Dendritic cell treated with granulocyte-macrophage colony-stimulating factor and Interleukin-4, amounts not matched to agents 40 ng/mL and 50 ng/mL, for 4 days (primary cell): ENCODE measurements around the gene ZNF282.

Experiments
- H3K27ac Mint-ChIP-seq: one replicate; pipeline ENCODE4 v1.8.0; 2022; ENCODE audit warnings: mild to moderate bottlenecking, mixed read lengths
- H3K27me3 Mint-ChIP-seq: one replicate; pipeline ENCODE4 v1.8.0; 2022; ENCODE audit warnings: mild to moderate bottlenecking, mixed read lengths
- H3K36me3 Mint-ChIP-seq: one replicate; pipeline ENCODE4 v1.8.0; 2022; ENCODE audit warnings: low read depth, mixed read lengths
- H3K4me1 Mint-ChIP-seq: one replicate; pipeline ENCODE4 v1.8.0; 2022; ENCODE audit warnings: low read depth, mixed read lengths
- H3K4me3 Mint-ChIP-seq: one replicate; pipeline ENCODE4 v1.8.0; 2022; ENCODE audit warnings: mild to moderate bottlenecking, moderate library complexity, mixed read lengths
- H3K9me3 Mint-ChIP-seq: one replicate; pipeline ENCODE4 v1.8.0; 2022; ENCODE audit warnings: mixed read lengths
- intact Hi-C: fragments of 100-400 bp; cut with micrococcal nuclease; formaldehyde crosslinking; loops from one replicate; pipeline ENCODE4 v1.15.0; 2022

The ZNF282 gene

GRCh38 chr7:149175150-149175549, 20.2 kb upstream of the ZNF282 start:
- intact Hi-C loops, result no loop called here
- no peaks in the 10 kb centered on the region for H3K4me1 Mint-ChIP-seq

GRCh38 chr7:149179241-149179640, 16.1 kb upstream of the ZNF282 start:
- Mint-ChIP-seq H3K36me3 (peaks cover 67% of the 10 kb centered on the region), H3K9me3 (no peaks in the 10 kb centered on the region), H3K4me1 (no peaks in the 10 kb centered on the region), H3K27me3 (no peaks in the 10 kb centered on the region), H3K27ac (no peak overlapping the region), H3K4me3 (no peak overlapping the region)
- intact Hi-C loops, result no loop called here

More at GRCh38 chr7:149175150-149175549, 20.2 kb upstream of the ZNF282 start:
- H3K9me3 Mint-ChIP-seq, result no peaks in the 10 kb centered on the region
- no peaks in the 10 kb centered on the region for H3K27me3 Mint-ChIP-seq
- H3K36me3 Mint-ChIP-seq, result peaks cover 77% of the 10 kb centered on the region
- H3K4me3 Mint-ChIP-seq, result no peak overlapping the region
- H3K27ac Mint-ChIP-seq, result no peak overlapping the region

- no peak overlapping the region for H3K4me3 Mint-ChIP-seq
- intact Hi-C loops, result no loop called here
- H3K36me3 Mint-ChIP-seq, result peaks cover 51% of the 10 kb centered on the region
- H3K4me1 Mint-ChIP-seq, result no peaks in the 10 kb centered on the region
- no peak overlapping the region for H3K27ac Mint-ChIP-seq
- H3K27me3 Mint-ChIP-seq, result no peaks in the 10 kb centered on the region
- no peaks in the 10 kb centered on the region for H3K9me3 Mint-ChIP-seq
Observed at GRCh38 chr7:149180722-149181449, 14.5 kb upstream of the ZNF282 start.

- peaks cover 46% of the 10 kb centered on the region for H3K36me3 Mint-ChIP-seq
- H3K4me1 Mint-ChIP-seq, result no peaks in the 10 kb centered on the region
- H3K9me3 Mint-ChIP-seq, result no peaks in the 10 kb centered on the region
- intact Hi-C loops, result no loop called here
- no peak overlapping the region for H3K4me3 Mint-ChIP-seq
- H3K27ac Mint-ChIP-seq, result no peak overlapping the region
- H3K27me3 Mint-ChIP-seq, result no peaks in the 10 kb centered on the region
Observed at GRCh38 chr7:149181450-149181790, 13.9 kb upstream of the ZNF282 start.

GRCh38 chr7:149184274-149184673, 11.1 kb upstream of the ZNF282 start:
- Mint-ChIP-seq H3K27ac (no peak overlapping the region), H3K27me3 (peaks cover 9% of the 10 kb centered on the region), H3K9me3 (no peaks in the 10 kb centered on the region), H3K36me3 (peaks cover 17% of the 10 kb centered on the region), H3K4me3 (no peak overlapping the region), H3K4me1 (no peaks in the 10 kb centered on the region)
- intact Hi-C loops, result no loop called here

GRCh38 chr7:149188213-149188612, 7.1 kb upstream of the ZNF282 start:
- H3K27me3 Mint-ChIP-seq, result peaks cover 33% of the 10 kb centered on the region
- no peaks in the 10 kb centered on the region for H3K9me3 Mint-ChIP-seq
- no peak overlapping the region for H3K4me3 Mint-ChIP-seq
- intact Hi-C loops, result no loop called here
- H3K27ac Mint-ChIP-seq, result no peak overlapping the region
- H3K4me1 Mint-ChIP-seq, result no peaks in the 10 kb centered on the region
- no peaks in the 10 kb centered on the region for H3K36me3 Mint-ChIP-seq

- H3K27me3 Mint-ChIP-seq, result peaks cover 33% of the 10 kb centered on the region
- no peaks in the 10 kb centered on the region for H3K36me3 Mint-ChIP-seq
- no peaks in the 10 kb centered on the region for H3K9me3 Mint-ChIP-seq
- intact Hi-C loops, result no loop called here
- no peak overlapping the region for H3K4me3 Mint-ChIP-seq
- H3K27ac Mint-ChIP-seq, result no peak overlapping the region
- H3K4me1 Mint-ChIP-seq, result no peaks in the 10 kb centered on the region
Observed at GRCh38 chr7:149188637-149189259, 6.6 kb upstream of the ZNF282 start.

- intact Hi-C loops, result no loop called here
- Mint-ChIP-seq H3K36me3 (no peaks in the 10 kb centered on the region), H3K27me3 (peaks cover 33% of the 10 kb centered on the region), H3K4me1 (peaks cover 15% of the 10 kb centered on the region), H3K27ac (no peak overlapping the region), H3K9me3 (no peaks in the 10 kb centered on the region), H3K4me3 (no peak overlapping the region)
Observed at GRCh38 chr7:149191851-149192250, 3.5 kb upstream of the ZNF282 start.

- Mint-ChIP-seq H3K27me3 (peaks cover 20% of the 10 kb centered on the region), H3K27ac (peak overlapping the region; percentile 87), H3K4me3 (peak overlapping the region; percentile 87), H3K9me3 (no peaks in the 10 kb centered on the region), H3K4me1 (peaks cover 37% of the 10 kb centered on the region), H3K36me3 (peaks cover 22% of the 10 kb centered on the region)
- intact Hi-C loops, result no loop called here
Observed at GRCh38 chr7:149194799-149195179, 557 bp upstream of the ZNF282 start.

GRCh38 chr7:149196151-149196704, 882 bp downstream of the ZNF282 start:
- peak overlapping the region; percentile 83 for H3K4me3 Mint-ChIP-seq
- intact Hi-C loops, result no loop called here
- H3K36me3 Mint-ChIP-seq, result peaks cover 37% of the 10 kb centered on the region
- H3K9me3 Mint-ChIP-seq, result no peaks in the 10 kb centered on the region
- peak overlapping the region; percentile 87 for H3K27ac Mint-ChIP-seq
- H3K4me1 Mint-ChIP-seq, result peaks cover 37% of the 10 kb centered on the region
- H3K27me3 Mint-ChIP-seq, result peaks cover 8% of the 10 kb centered on the region

- Mint-ChIP-seq H3K4me3 (peak overlapping the region; percentile 83), H3K27ac (peak overlapping the region; percentile 87), H3K4me1 (peaks cover 37% of the 10 kb centered on the region), H3K27me3 (peaks cover 3% of the 10 kb centered on the region), H3K36me3 (peaks cover 42% of the 10 kb centered on the region), H3K9me3 (no peaks in the 10 kb centered on the region)
- intact Hi-C loops, result no loop called here
Observed at GRCh38 chr7:149196705-149197171, 1.4 kb downstream of the ZNF282 start.

- peaks cover 51% of the 10 kb centered on the region for H3K36me3 Mint-ChIP-seq
- H3K4me3 Mint-ChIP-seq, result no peak overlapping the region
- H3K4me1 Mint-ChIP-seq, result peaks cover 37% of the 10 kb centered on the region
Observed at GRCh38 chr7:149197675-149198074, 2.3 kb downstream of the ZNF282 start.

GRCh38 chr7:149198161-149198816, 2.9 kb downstream of the ZNF282 start:
- intact Hi-C loops, result no loop called here
- H3K4me1 Mint-ChIP-seq, result peaks cover 37% of the 10 kb centered on the region
- no peaks in the 10 kb centered on the region for H3K27me3 Mint-ChIP-seq
- H3K36me3 Mint-ChIP-seq, result peaks cover 57% of the 10 kb centered on the region
- H3K27ac Mint-ChIP-seq, result no peak overlapping the region
- H3K9me3 Mint-ChIP-seq, result no peaks in the 10 kb centered on the region
- no peak overlapping the region for H3K4me3 Mint-ChIP-seq

More at GRCh38 chr7:149197675-149198074, 2.3 kb downstream of the ZNF282 start:
- intact Hi-C loops, result no loop called here
- H3K27ac Mint-ChIP-seq, result no peak overlapping the region
- no peaks in the 10 kb centered on the region for H3K9me3 Mint-ChIP-seq
- H3K27me3 Mint-ChIP-seq, result no peaks in the 10 kb centered on the region
